K562 (cell line): ENCODE results near the gene MUC5AC. TPM values are rescaled to one million over a fixed set of nuclear protein-coding genes. Genes with fewer than 3 reads are reported as not detected.

Experiments
- ATAC-seq: fragments of 200-7000 bp; cut with Tn5 transposase; 3 replicates; pipeline ENCODE4 v1.9.1; 2020; ENCODE audit warnings: moderate library complexity
- BruUV-seq: library from RNA; stranded (reverse); fragments of 400-500 nt; replicated peaks from 2 replicates; lab custom pipeline; 2021; lab: Mats Ljungman, UMichigan
- CTCF ChIA-PET: fragments of 300-600 bp; formaldehyde crosslinking; extraction: SDS; loops from one replicate; lab custom pipeline; 2021; ENCODE audit warnings: low intra/inter-chr PET ratio; lab: Yijun Ruan, JAX
- POLR2A ChIA-PET: fragments of 300-600, 350-650 bp; sonication (Branson Sonifier 250); formaldehyde crosslinking; extraction: SDS; loops from one replicate; lab custom pipeline; 2021; ENCODE audit warnings: antibody characterized with exemption, inconsistent platforms; lab: Yijun Ruan, JAX
- DNase-seq, 4 experiments: peaks; one replicate each; pipeline versions ENCODE4 v3.0.0 to v3.0.0-alpha.2; 2011 to 2018; ENCODE audit warnings: low spot score in 3 of 4, mixed read lengths in 3 of 4; ENCODE audit errors: extremely low read depth in 1 of 4
- FAIRE-seq: peaks from 2 replicates; lab custom pipeline; 2011; peaks lifted over from hg19 to GRCh38; lab: Jason Lieb, UNC
- H2AFZ ChIP-seq: 2 replicates; pipeline ENCODE4 v1.6.0; 2011; ENCODE audit warnings: low read depth, low read length, control low read depth, inconsistent platforms
- H3K27ac ChIP-seq: fragments of 200-600 bp; 3 replicates; pipeline ENCODE4 v1.8.0; 2011; ENCODE audit warnings: low read depth, mild to moderate bottlenecking, control low read depth, inconsistent platforms, low read length, moderate library complexity, mixed read lengths; ENCODE audit errors: extremely low read depth
- H3K27me3 ChIP-seq, 2 experiments: fragments of 300-600 bp in 1 of 2; 2 replicates in 1 of 2; 3 replicates in 1 of 2; pipeline versions ENCODE4 v1.6.0 to v1.8.0; 2011; ENCODE audit warnings: inconsistent platforms in 2 of 2, low read length in 2 of 2, mild to moderate bottlenecking in 1 of 2, mixed read lengths in 1 of 2, moderate library complexity in 1 of 2; ENCODE audit not compliant: control insufficient read depth in 2 of 2, insufficient read depth in 2 of 2
- H3K36me3 ChIP-seq: fragments of 300-600 bp; 3 replicates; pipeline ENCODE4 v1.8.0; 2011; ENCODE audit warnings: mild to moderate bottlenecking, low read length, inconsistent platforms; ENCODE audit not compliant: control insufficient read depth, insufficient read depth
- H3K4me1 ChIP-seq, 2 experiments: fragments of 200-600 bp in 1 of 2; replicated peaks in 1 of 2; 2 replicates in 1 of 2; 3 replicates in 1 of 2; pipeline versions ENCODE4 v1.5.1 to v1.8.0; 2011; ENCODE audit warnings: inconsistent platforms in 2 of 2, low read length in 2 of 2, mild to moderate bottlenecking in 1 of 2, mixed read lengths in 1 of 2, moderate library complexity in 1 of 2; ENCODE audit not compliant: control insufficient read depth in 2 of 2, insufficient read depth in 2 of 2
- H3K4me2 ChIP-seq: 2 replicates; pipeline ENCODE4 v1.6.1; 2011; ENCODE audit warnings: low read length, control low read depth, inconsistent platforms, mixed read lengths; ENCODE audit not compliant: insufficient read depth
- H3K4me3 ChIP-seq: fragments of 200-600 bp; sonication (generic), shearing (Covaris generic); 2 replicates; pipeline ENCODE4 v1.5.1; 2016; ENCODE audit warnings: control low read depth, inconsistent platforms
- H3K79me2 ChIP-seq: fragments of 200-600 bp; 3 replicates; pipeline ENCODE4 v1.8.0; 2011; ENCODE audit warnings: low read length, inconsistent platforms; ENCODE audit not compliant: control insufficient read depth, insufficient read depth
- H3K9ac ChIP-seq, 2 experiments: 2 replicates each; pipeline versions ENCODE4 v1.6.0 to v1.6.1; 2011; ENCODE audit warnings: low read depth in 2 of 2, low read length in 2 of 2, control low read depth in 1 of 2, inconsistent platforms in 1 of 2, mild to moderate bottlenecking in 1 of 2, mixed read lengths in 1 of 2; ENCODE audit not compliant: insufficient read depth in 1 of 2
- H3K9me1 ChIP-seq: one replicate; pipeline ENCODE4 v1.6.0; 2011; ENCODE audit warnings: inconsistent platforms, mild to moderate bottlenecking, low read length, moderate library complexity; ENCODE audit not compliant: control insufficient read depth, insufficient read depth
- H3K9me3 ChIP-seq: replicated peaks from 2 replicates; pipeline ENCODE4 v1.5.1; 2011; ENCODE audit warnings: low read depth, low read length, inconsistent platforms; ENCODE audit not compliant: control insufficient read depth, insufficient read depth
- H4K20me1 ChIP-seq: replicated peaks from 2 replicates; pipeline ENCODE4 v1.6.1; 2011; ENCODE audit warnings: low read length, inconsistent platforms, mixed read lengths; ENCODE audit not compliant: control insufficient read depth, insufficient read depth
- CXXC5 ChIP-seq: fragments of 250-450 bp; sonication (Bioruptor Pico); IDR thresholded peaks from 2 replicates; pipeline ENCODE4 v1.8.0; 2022; ENCODE audit warnings: inconsistent platforms, mild to moderate bottlenecking, moderate library complexity
- PCBP1 ChIP-seq: fragments of 200-400 bp; formaldehyde crosslinking; IDR thresholded peaks from 2 replicates; pipeline ENCODE4 v1.6.1; 2018; ENCODE audit warnings: mild to moderate bottlenecking, low read depth, low read length; ENCODE audit not compliant: poor library complexity, severe bottlenecking
- RBM22 ChIP-seq: fragments of 200-400 bp; formaldehyde crosslinking; IDR thresholded peaks from 2 replicates; pipeline ENCODE4 v1.6.1; 2018; ENCODE audit warnings: low read length, low read depth; ENCODE audit not compliant: poor library complexity, severe bottlenecking
- THRB ChIP-seq: fragments of 450-650 bp; formaldehyde crosslinking; conservative IDR thresholded peaks from 2 replicates; pipeline ENCODE4 v1.4.0; 2022; ENCODE audit warnings: mild to moderate bottlenecking, missing genetic modification characterization
- WGBS: fragments of 100-300 bp; shearing (Covaris generic); methylation state at CpG from one replicate; pipeline ENCODE4 v1.1.6; 2016; ENCODE audit warnings: low coverage, mixed read lengths; ENCODE audit not compliant: insufficient coverage; ENCODE audit errors: missing lambda C conversion rate; 5-methylcytosine and 5-hydroxymethylcytosine counted together
- in situ Hi-C: fragments of 300-500 bp; cut with MboI; formaldehyde crosslinking; loops from 4 replicates; pipeline ENCODE4 v1.15.0; 2018; ENCODE audit warnings: inconsistent platforms, mixed read lengths
- intact Hi-C: fragments of 100-400 bp; cut with micrococcal nuclease; formaldehyde crosslinking; loops from 2 replicates; pipeline ENCODE4 v1.14.2; 2022
- polyA plus RNA-seq, 8 experiments: library from polyadenylated mRNA; depleted of rRNA in 4 of 8; stranded (reverse) in 5 of 8; unstranded in 3 of 8; fragments of >200 nt; fragmentation: Nextera tagmentation in 2 of 8; fragmentation: Illumina TruSeq in 1 of 8; extraction: Ambion mirVana in 2 of 8; extraction: Trizol in 1 of 8; gene quantifications; 2 replicates each; pipeline versions ENCODE4 v1.2.1 to v1.2.3, GENCODE V29; 2011 to 2014; ENCODE audit warnings: inconsistent platforms in 1 of 8, missing spikeins in 1 of 8
- total RNA-seq, 7 experiments: library from RNA; depleted of rRNA in 6 of 7; stranded (reverse); fragments of >200 nt in 6 of 7; fragmentation: Illumina TruSeq in 2 of 7; extraction: Trizol in 2 of 7; gene quantifications; 2 replicates each; pipeline versions ENCODE4 v1.2.1 to v1.2.3, GENCODE V29; 2011 to 2021; ENCODE audit warnings: low replicate concordance in 1 of 7

Gene MUC5AC
- total and polyA plus RNA-seq, 9 of the 15 experiments (the other 6 are each of a cell fraction or from before 2014, with no cell fraction given), result not detected

GRCh38 chr11:1180171-1180570 is 22.4 kb downstream of the MUC5AC start (continued):
- no peak for TF ChIP-seq THRB (CRISPR knock-in tag)
- no peak for TF ChIP-seq RBM22

GRCh38 chr11:1180947-1181391 is 23.2 kb downstream of the MUC5AC start:
- H3K9me3 ChIP-seq, result no peaks in the 10 kb centered on the region
- intact Hi-C loops (no loop called here), in situ Hi-C loops (no loop called here)
- no peaks in the 10 kb centered on the region for H3K36me3 ChIP-seq
- 9% methylated on average over 28 of the region's 29 CpGs for WGBS
- TF ChIP-seq PCBP1 (peak; percentile 36), CXXC5 (CRISPR knock-in tag) (no peak)
- H3K4me3 ChIP-seq, result no peak overlapping the region
- ATAC-seq (no peak), DNase-seq (no peak), FAIRE-seq (no peak)
- H3K4me2 ChIP-seq, result no peak overlapping the region
- no peaks in the 10 kb centered on the region for H3K79me2 ChIP-seq
- H3K27me3 ChIP-seq, result peaks cover 0 to 22% of the 10 kb centered on the region in 2 experiments; a peak in 2 of 5 replicates
- H3K4me1 ChIP-seq, result peaks cover 0 to 18% of the 10 kb centered on the region in 2 experiments; a peak in 1 of 5 replicates
- POLR2A ChIA-PET, result no interaction called here
- H3K9ac ChIP-seq, result no peak overlapping the region; a peak in 1 of 4 replicates
- no peaks in the 10 kb centered on the region for H3K9me1 ChIP-seq
- H2AFZ ChIP-seq, result no peak overlapping the region
- H4K20me1 ChIP-seq, result no peaks in the 10 kb centered on the region
- BruUV-seq, result no TSS peak
- H3K27ac ChIP-seq, result no peak overlapping the region
- CTCF ChIA-PET, result no interaction called here
